Measurements from ENCODE around the gene CDH11. TPM values are rescaled to one million over a fixed set of nuclear protein-coding genes. Genes with fewer than 3 reads are reported as not detected.

Gene CDH11
- total RNA-seq, 2 experiments from 2014 or later: not detected

DNA sequence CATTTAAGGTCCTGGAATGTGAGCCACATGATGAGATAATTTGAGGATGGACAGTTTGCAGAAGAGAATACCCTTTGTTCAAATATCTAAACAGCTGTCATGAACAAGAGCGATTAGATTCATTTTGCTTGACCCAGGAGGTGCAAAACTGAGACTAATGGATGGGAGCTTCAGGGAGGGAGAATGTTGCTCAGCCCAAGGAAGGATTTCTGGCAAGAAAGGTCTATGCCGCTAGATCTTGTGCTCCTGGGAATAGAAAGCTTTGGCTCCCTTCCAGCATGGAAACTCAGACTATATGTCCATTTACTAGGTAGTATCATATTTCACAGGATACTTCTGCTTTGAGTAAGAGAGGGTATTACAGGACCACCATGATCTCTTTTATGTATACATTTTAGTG lies 14.8 kb upstream of the CDH11 start:
- Histone ChIP-seq H3K27ac (ENCODE audit: low read depth, low read length, poor library complexity, severe bottlenecking) (no peak overlapping the region), H3K4me2 (ENCODE audit: low read length) (no peak overlapping the region), H3K9me3 (ENCODE audit: low read length) (no peaks in the 10 kb centered on the region), H4K20me1 (ENCODE audit: insufficient read depth, low read length) (peaks cover 5% of the 10 kb centered on the region; the same call in 1 of the 2 replicates), H3K79me2 (ENCODE audit: insufficient read depth, low read depth, low read length) (no peaks in the 10 kb centered on the region), H2AFZ (ENCODE audit: low read length) (no peak overlapping the region), H3K36me3 (ENCODE audit: insufficient read depth, low read length) (no peaks in the 10 kb centered on the region), H3K4me1 (ENCODE audit: insufficient read depth, low read length, poor library complexity, severe bottlenecking) (no peaks in the 10 kb centered on the region), H3K9me2 (ENCODE audit: insufficient read depth, low read length) (no peaks in the 10 kb centered on the region), H3K4me3 (ENCODE audit: low read depth, low read length, poor library complexity, severe bottlenecking) (no peak overlapping the region)
- no peak for TF ChIP-seq EZH2phosphoT487 (IDR thresholded peaks at IDR 0.05; ENCODE audit: borderline replicate concordance, low read depth, low read length)
- TF ChIP-seq, protein P1, sequence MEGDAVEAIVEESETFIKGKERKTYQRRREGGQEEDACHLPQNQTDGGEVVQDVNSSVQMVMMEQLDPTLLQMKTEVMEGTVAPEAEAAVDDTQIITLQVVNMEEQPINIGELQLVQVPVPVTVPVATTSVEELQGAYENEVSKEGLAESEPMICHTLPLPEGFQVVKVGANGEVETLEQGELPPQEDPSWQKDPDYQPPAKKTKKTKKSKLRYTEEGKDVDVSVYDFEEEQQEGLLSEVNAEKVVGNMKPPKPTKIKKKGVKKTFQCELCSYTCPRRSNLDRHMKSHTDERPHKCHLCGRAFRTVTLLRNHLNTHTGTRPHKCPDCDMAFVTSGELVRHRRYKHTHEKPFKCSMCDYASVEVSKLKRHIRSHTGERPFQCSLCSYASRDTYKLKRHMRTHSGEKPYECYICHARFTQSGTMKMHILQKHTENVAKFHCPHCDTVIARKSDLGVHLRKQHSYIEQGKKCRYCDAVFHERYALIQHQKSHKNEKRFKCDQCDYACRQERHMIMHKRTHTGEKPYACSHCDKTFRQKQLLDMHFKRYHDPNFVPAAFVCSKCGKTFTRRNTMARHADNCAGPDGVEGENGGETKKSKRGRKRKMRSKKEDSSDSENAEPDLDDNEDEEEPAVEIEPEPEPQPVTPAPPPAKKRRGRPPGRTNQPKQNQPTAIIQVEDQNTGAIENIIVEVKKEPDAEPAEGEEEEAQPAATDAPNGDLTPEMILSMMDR (conservative IDR thresholded peaks at IDR 0.05; ENCODE audit: low read length): no peak
- CTCF ChIA-PET (ENCODE audit: unreplicated experiment): no interaction called here
- intact Hi-C loops (cut with micrococcal nuclease; ENCODE audit: unreplicated experiment): no loop called here
- DNase-seq (ENCODE audit: low spot score): no peak
- POLR2A ChIA-PET: no interaction called here
- BruUV-seq (replicated peaks): no TSS peak

DNA sequence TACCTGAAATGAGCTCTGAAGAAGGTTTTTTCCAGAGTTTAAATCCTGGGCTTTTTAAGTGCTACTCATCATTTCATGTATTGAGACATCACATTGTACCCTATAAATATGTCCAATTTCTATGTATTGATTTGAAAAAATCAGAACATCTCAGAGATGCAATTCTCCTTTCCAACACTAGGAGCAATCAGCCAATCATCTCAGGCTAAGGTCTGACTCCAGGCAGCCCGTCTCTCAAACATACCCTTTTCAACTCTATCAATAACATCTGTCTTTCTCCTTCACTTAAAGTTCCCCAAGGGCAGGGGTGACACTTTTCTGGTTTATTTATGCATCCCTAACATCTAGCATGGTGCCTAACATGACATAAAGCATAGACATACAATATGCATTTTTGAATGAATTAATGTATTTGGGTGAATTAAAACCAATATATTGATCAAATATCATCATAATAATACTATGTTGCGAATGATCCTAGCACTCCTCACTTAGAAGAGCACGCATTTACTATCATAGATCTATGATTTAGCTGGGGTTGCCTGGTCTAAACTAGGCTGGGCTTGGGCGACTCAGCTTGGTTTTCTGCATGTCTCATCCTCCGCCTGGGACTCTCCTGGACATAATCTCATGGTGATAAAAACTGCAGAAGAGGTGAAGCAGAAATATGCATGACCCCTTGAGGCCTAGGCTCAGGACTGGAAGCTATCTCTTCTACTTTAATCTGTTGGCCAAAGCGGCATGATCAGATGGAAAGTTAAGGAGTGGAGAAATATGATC lies 5.2 kb upstream of the CDH11 start:
- peaks cover 2% of the 10 kb centered on the region; the same call in 1 of the 2 replicates for H4K20me1 ChIP-seq (ENCODE audit: insufficient read depth, low read length)
- H3K9me2 ChIP-seq (ENCODE audit: insufficient read depth, low read length): no peaks in the 10 kb centered on the region
- H3K4me3 ChIP-seq (ENCODE audit: low read depth, low read length, poor library complexity, severe bottlenecking): no peak overlapping the region
- no peaks in the 10 kb centered on the region for H3K4me1 ChIP-seq (ENCODE audit: insufficient read depth, low read length, poor library complexity, severe bottlenecking)
- no peak overlapping the region for H3K4me2 ChIP-seq (ENCODE audit: low read length)
- no TSS peak for BruUV-seq (replicated peaks)
- H3K27ac ChIP-seq (ENCODE audit: low read depth, low read length, poor library complexity, severe bottlenecking): no peak overlapping the region
- DNase-seq (ENCODE audit: low spot score): no peak
- intact Hi-C loops (cut with micrococcal nuclease; ENCODE audit: unreplicated experiment): no loop called here
- H3K79me2 ChIP-seq (ENCODE audit: insufficient read depth, low read depth, low read length): no peaks in the 10 kb centered on the region
- TF ChIP-seq, protein P1 (conservative IDR thresholded peaks at IDR 0.05; ENCODE audit: low read length): peak; percentile 53
- no peak for TF ChIP-seq EZH2phosphoT487 (IDR thresholded peaks at IDR 0.05; ENCODE audit: borderline replicate concordance, low read depth, low read length)
- H2AFZ ChIP-seq (ENCODE audit: low read length): no peak overlapping the region
- no peaks in the 10 kb centered on the region for H3K36me3 ChIP-seq (ENCODE audit: insufficient read depth, low read length)
- no peaks in the 10 kb centered on the region for H3K9me3 ChIP-seq (ENCODE audit: low read length)
- CTCF ChIA-PET (ENCODE audit: unreplicated experiment): no interaction called here
- POLR2A ChIA-PET: no interaction called here

DNA sequence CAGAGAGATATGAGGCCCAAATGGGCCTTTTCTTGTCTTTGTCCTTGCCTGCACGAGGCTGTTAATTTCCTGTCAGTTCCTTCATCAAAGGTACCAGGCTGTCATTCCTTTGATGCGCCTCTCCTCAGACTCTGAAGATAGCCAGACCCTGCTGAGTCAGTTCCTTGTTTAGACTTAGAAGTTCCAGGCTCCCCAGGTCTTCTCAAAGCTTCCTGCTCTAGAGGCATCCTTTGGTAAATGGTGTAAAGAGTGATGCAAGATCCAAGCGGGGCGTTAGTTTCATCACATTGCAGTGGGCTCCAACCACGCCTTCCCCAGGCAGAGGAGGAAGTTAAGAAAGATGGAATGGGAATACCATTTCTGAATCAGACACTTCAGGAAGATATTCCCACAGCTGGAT lies 4.0 kb upstream of the CDH11 start:
- DNase-seq (ENCODE audit: low spot score): no peak
- H3K36me3 ChIP-seq (ENCODE audit: insufficient read depth, low read length): no peaks in the 10 kb centered on the region
- no TSS peak for BruUV-seq (replicated peaks)
- no peaks in the 10 kb centered on the region for H3K4me1 ChIP-seq (ENCODE audit: insufficient read depth, low read length, poor library complexity, severe bottlenecking)
- H3K79me2 ChIP-seq (ENCODE audit: insufficient read depth, low read depth, low read length): no peaks in the 10 kb centered on the region
- H4K20me1 ChIP-seq (ENCODE audit: insufficient read depth, low read length): no peaks in the 10 kb centered on the region
- H3K9me3 ChIP-seq (ENCODE audit: low read length): no peaks in the 10 kb centered on the region
- no peaks in the 10 kb centered on the region for H3K9me2 ChIP-seq (ENCODE audit: insufficient read depth, low read length)
- CTCF ChIA-PET (ENCODE audit: unreplicated experiment): no interaction called here
- H2AFZ ChIP-seq (ENCODE audit: low read length): no peak overlapping the region
- H3K4me3 ChIP-seq (ENCODE audit: low read depth, low read length, poor library complexity, severe bottlenecking): no peak overlapping the region
- TF ChIP-seq, protein P1 (conservative IDR thresholded peaks at IDR 0.05; ENCODE audit: low read length): no peak
- TF ChIP-seq EZH2phosphoT487 (IDR thresholded peaks at IDR 0.05; ENCODE audit: borderline replicate concordance, low read depth, low read length): no peak
- intact Hi-C loops (cut with micrococcal nuclease; ENCODE audit: unreplicated experiment): no loop called here
- H3K4me2 ChIP-seq (ENCODE audit: low read length): no peak overlapping the region
- H3K27ac ChIP-seq (ENCODE audit: low read depth, low read length, poor library complexity, severe bottlenecking): no peak overlapping the region
- POLR2A ChIA-PET: no interaction called here

All from OCI-LY7 (cell line).